IMR-90 (cell line): ENCODE results near the gene UBALD1. TPM values are rescaled to one million over a fixed set of nuclear protein-coding genes. Genes with fewer than 3 reads are reported as not detected.
A peak's percentile ranks its signal among the peaks of the same experiment; 100 is the strongest.

Experiments used
- ATAC-seq: fragments of 200-7000 bp; cut with Tn5 transposase; 2 replicates; pipeline ENCODE4 v1.9.1; 2020; ENCODE audit warnings: low read depth, mild to moderate bottlenecking, moderate library complexity
- BruUV-seq: library from RNA; stranded (reverse); fragments of 400-500 nt; replicated peaks from 2 replicates; lab custom pipeline; 2021; lab: Mats Ljungman, UMichigan
- CTCF ChIA-PET: fragments of 300-600 bp; formaldehyde crosslinking; extraction: SDS; loops from one replicate; lab custom pipeline; 2021; ENCODE audit warnings: antibody characterized with exemption; lab: Yijun Ruan, JAX
- POLR2A ChIA-PET: fragments of 300-600 bp; sonication (Branson Sonifier 250); formaldehyde crosslinking; loops from one replicate; lab custom pipeline; 2022; ENCODE audit warnings: antibody characterized with exemption; ENCODE audit not compliant: unreplicated experiment; lab: Charles Lee
- DNase-seq: peaks from one replicate; pipeline ENCODE4 v3.0.0; 2013
- H2AFZ ChIP-seq: replicated peaks from 2 replicates; pipeline ENCODE3; 2013; ENCODE audit warnings: low read length, mild to moderate bottlenecking; ENCODE audit not compliant: poor library complexity
- H2AK5ac ChIP-seq: 2 replicates; pipeline ENCODE4 v1.6.1; 2013; ENCODE audit warnings: low read depth, low read length, inconsistent platforms
- H2AK9ac ChIP-seq: replicated peaks from 2 replicates; pipeline ENCODE3; 2013; ENCODE audit warnings: mild to moderate bottlenecking, low read depth, low read length, moderate library complexity; ENCODE audit not compliant: poor library complexity
- H2BK120ac ChIP-seq: 2 replicates; pipeline ENCODE4 v1.6.1; 2013; ENCODE audit warnings: low read depth, low read length, inconsistent platforms
- H2BK15ac ChIP-seq: 3 replicates; pipeline ENCODE4 v1.6.1; 2013; ENCODE audit warnings: low read depth, low read length, inconsistent platforms
- H2BK20ac ChIP-seq: 2 replicates; pipeline ENCODE4 v1.6.1; 2013; ENCODE audit warnings: low read depth, mild to moderate bottlenecking, inconsistent platforms, low read length, moderate library complexity
- H2BK5ac ChIP-seq: 2 replicates; pipeline ENCODE4 v1.6.1; 2013; ENCODE audit warnings: mild to moderate bottlenecking, low read depth, low read length, inconsistent platforms; ENCODE audit not compliant: poor library complexity, severe bottlenecking
- H3K14ac ChIP-seq: replicated peaks from 2 replicates; pipeline ENCODE4 v1.6.1; 2013; ENCODE audit warnings: low read depth, low read length, inconsistent platforms
- H3K18ac ChIP-seq: 2 replicates; pipeline ENCODE4 v1.6.1; 2013; ENCODE audit warnings: low read depth, low read length, control low read depth
- H3K23ac ChIP-seq: 2 replicates; pipeline ENCODE4 v1.6.1; 2013; ENCODE audit warnings: low read depth, low read length, inconsistent platforms
- H3K27ac ChIP-seq: 2 replicates; pipeline ENCODE4 v1.5.1; 2013; ENCODE audit warnings: mild to moderate bottlenecking, control low read depth, low read length; ENCODE audit not compliant: insufficient read depth
- H3K27me3 ChIP-seq: 2 replicates; pipeline ENCODE4 v1.6.1; 2013; ENCODE audit warnings: low read length; ENCODE audit not compliant: control insufficient read depth, insufficient read depth
- H3K36me3 ChIP-seq: 2 replicates; pipeline ENCODE4 v1.6.1; 2013; ENCODE audit warnings: low read length, mixed read lengths; ENCODE audit not compliant: control insufficient read depth, insufficient read depth
- H3K4ac ChIP-seq: 2 replicates; pipeline ENCODE4 v1.6.1; 2013; ENCODE audit warnings: low read depth, low read length, inconsistent platforms
- H3K4me1 ChIP-seq: 2 replicates; pipeline ENCODE4 v1.6.1; 2013; ENCODE audit warnings: low read length, mixed read lengths; ENCODE audit not compliant: control insufficient read depth, insufficient read depth
- H3K4me2 ChIP-seq: 2 replicates; pipeline ENCODE4 v1.6.1; 2013; ENCODE audit warnings: low read depth, mild to moderate bottlenecking, control low read depth, low read length, moderate library complexity
- H3K4me3 ChIP-seq: 2 replicates; pipeline ENCODE4 v1.5.1; 2013; ENCODE audit warnings: low read depth, mild to moderate bottlenecking, control low read depth, low read length, moderate library complexity; ENCODE audit not compliant: insufficient read depth
- H3K56ac ChIP-seq: 2 replicates; pipeline ENCODE4 v1.6.1; 2013; ENCODE audit warnings: low read length, inconsistent platforms; ENCODE audit not compliant: insufficient read depth; ENCODE audit errors: extremely low read depth
- H3K79me1 ChIP-seq, 2 experiments: 2 replicates each; pipeline ENCODE4 v1.6.1; 2013; ENCODE audit warnings: low read length in 2 of 2, inconsistent platforms in 1 of 2, low read depth in 1 of 2
- H3K9ac ChIP-seq: 2 replicates; pipeline ENCODE4 v1.6.1; 2013; ENCODE audit warnings: low read depth, low read length, control low read depth
- H3K9me1 ChIP-seq: 2 replicates; pipeline ENCODE4 v1.6.1; 2013; ENCODE audit warnings: low read length, inconsistent platforms; ENCODE audit not compliant: insufficient read depth
- H3K9me3 ChIP-seq: 2 replicates; pipeline ENCODE4 v1.6.1; 2013; ENCODE audit warnings: low read length; ENCODE audit not compliant: control insufficient read depth, insufficient read depth
- H4K20me1 ChIP-seq: 2 replicates; pipeline ENCODE4 v1.6.1; 2013; ENCODE audit warnings: low read length, inconsistent platforms; ENCODE audit not compliant: insufficient read depth
- H4K5ac ChIP-seq: 2 replicates; pipeline ENCODE4 v1.6.1; 2013; ENCODE audit warnings: mild to moderate bottlenecking, low read depth, low read length, control low read depth
- H4K8ac ChIP-seq, 2 experiments: 2 replicates each; pipeline ENCODE4 v1.6.1; 2013; ENCODE audit warnings: low read depth in 2 of 2, low read length in 2 of 2, control low read depth in 1 of 2, inconsistent platforms in 1 of 2
- H4K91ac ChIP-seq: 2 replicates; pipeline ENCODE4 v1.6.1; 2013; ENCODE audit warnings: low read depth, low read length, inconsistent platforms; ENCODE audit not compliant: insufficient read depth
- BHLHE40 ChIP-seq: fragments of 150-350 bp; IDR thresholded peaks from 2 replicates; pipeline ENCODE4 v1.6.1; 2016; ENCODE audit warnings: mild to moderate bottlenecking, low read depth, low read length
- CHD1 ChIP-seq: IDR thresholded peaks from 2 replicates; pipeline ENCODE4 v1.6.1; 2012; ENCODE audit warnings: low read depth, low read length, improper control_type of control experiment
- CTCF ChIP-seq: conservative IDR thresholded peaks from 2 replicates; pipeline ENCODE4 v1.5.1; 2012; ENCODE audit warnings: mild to moderate bottlenecking, low read depth, low read length, improper control_type of control experiment
- ELK1 ChIP-seq: fragments of 150-350 bp; IDR thresholded peaks from 2 replicates; pipeline ENCODE4 v1.6.1; 2016; ENCODE audit warnings: low read depth, mild to moderate bottlenecking, low read length, moderate library complexity, borderline replicate concordance
- MAFK ChIP-seq: IDR thresholded peaks from 2 replicates; pipeline ENCODE4 v1.6.1; 2012; ENCODE audit warnings: low read depth, low read length, improper control_type of control experiment
- MXI1 ChIP-seq: IDR thresholded peaks from 2 replicates; pipeline ENCODE4 v1.6.1; 2012; ENCODE audit warnings: low read depth, mild to moderate bottlenecking, low read length, moderate library complexity, borderline replicate concordance
- NFE2L2 ChIP-seq: fragments of 150-350 bp; IDR thresholded peaks from 2 replicates; pipeline ENCODE4 v1.6.1; 2016; ENCODE audit warnings: low read depth, mild to moderate bottlenecking, low read length
- POLR2A ChIP-seq: IDR thresholded peaks from 2 replicates; pipeline ENCODE4 v1.6.1; 2012; ENCODE audit warnings: mild to moderate bottlenecking, low read depth, low read length
- RAD21 ChIP-seq: IDR thresholded peaks from 2 replicates; pipeline ENCODE4 v1.6.1; 2012; ENCODE audit warnings: low read length, improper control_type of control experiment
- SMC3 ChIP-seq: fragments of 150-350 bp; IDR thresholded peaks from 2 replicates; pipeline ENCODE4 v1.6.1; 2016; ENCODE audit warnings: low read depth, mild to moderate bottlenecking, antibody characterized with exemption, low read length, moderate library complexity
- USF2 ChIP-seq: fragments of 150-350 bp; IDR thresholded peaks from 2 replicates; pipeline ENCODE4 v1.6.1; 2017; ENCODE audit warnings: mild to moderate bottlenecking, antibody characterized with exemption, low read length, low read depth
- WGBS, 2 experiments: methylation state at CpG; one replicate each; pipeline versions ENCODE4 v1.1.5 to v1.1.7; 2013; ENCODE audit warnings: missing lambda C conversion rate in 2 of 2; ENCODE audit not compliant: insufficient read length in 1 of 2; ENCODE audit errors: extremely low coverage in 2 of 2; 5-methylcytosine and 5-hydroxymethylcytosine counted together
- dilution Hi-C: fragments of 300-500 bp; cut with HindIII; formaldehyde crosslinking; loops from one replicate; pipeline ENCODE4 v1.14.3; 2018; ENCODE audit warnings: low sequenced_read_pairs; ENCODE audit not compliant: unreplicated experiment
- in situ Hi-C: fragments of 300-500 bp; cut with MboI; formaldehyde crosslinking; loops from 3 replicates; pipeline ENCODE4 v1.14.3; 2019; ENCODE audit warnings: low sequenced_read_pairs, inconsistent platforms, mixed read lengths
- intact Hi-C: fragments of 100-400 bp; cut with micrococcal nuclease; formaldehyde crosslinking; loops from 2 replicates; pipeline ENCODE4 v1.10.0; 2022
- polyA plus RNA-seq, 3 experiments: library from polyadenylated mRNA; depleted of rRNA; stranded (reverse); fragments of >200 nt; gene quantifications; 2 replicates each; pipeline ENCODE4 v1.2.3, GENCODE V29; 2012; ENCODE audit warnings: low replicate concordance in 1 of 3
- total RNA-seq: library from RNA; depleted of rRNA; stranded (reverse); fragments of >200 nt; gene quantifications from 2 replicates; pipeline ENCODE4 v1.2.3, GENCODE V29; 2012

UBALD1 gene
- total and polyA plus RNA-seq, 2 of the 4 experiments (the other 2 are of a cell fraction) = 1.3 to 14.5 TPM

GRCh38 chr16:4648917-4649316 is 34.2 kb upstream of the UBALD1 start:
- H3K36me3 ChIP-seq = peaks cover 36% of the 10 kb centered on the region
- POLR2A ChIA-PET = no interaction called here
- H3K23ac ChIP-seq = no peak overlapping the region
- H3K56ac ChIP-seq = no peak overlapping the region
- H3K9me1 ChIP-seq = no peaks in the 10 kb centered on the region
- dilution Hi-C loops (no loop called here), intact Hi-C loops (no loop called here), in situ Hi-C loops (no loop called here)
- BruUV-seq = no TSS peak
- no peak overlapping the region for H4K8ac ChIP-seq
- H3K27ac ChIP-seq = no peak overlapping the region
- no peaks in the 10 kb centered on the region for H3K4me1 ChIP-seq
- H2AK9ac ChIP-seq = no peak overlapping the region
- 84% methylated on average over 5 of the region's 13 CpGs; no CpG with 5 or more reads in 1 of the 2 experiments for WGBS, 2 experiments
- H3K4me2 ChIP-seq = no peak overlapping the region
- H3K14ac ChIP-seq = no peak overlapping the region
- no peak overlapping the region for H2BK120ac ChIP-seq
- no peak overlapping the region for H2BK15ac ChIP-seq
- no peak overlapping the region for H4K5ac ChIP-seq
- H2AK5ac ChIP-seq = no peak overlapping the region
- no peaks in the 10 kb centered on the region for H3K9me3 ChIP-seq
- no peak for TF ChIP-seq ELK1
- no peak for TF ChIP-seq MXI1
- TF ChIP-seq NFE2L2 = no peak
- no peak for TF ChIP-seq USF2
- no peak for TF ChIP-seq RAD21
- no peak for TF ChIP-seq POLR2A
- no peak for TF ChIP-seq CTCF
- no peak for TF ChIP-seq SMC3
- TF ChIP-seq MAFK = no peak
- TF ChIP-seq BHLHE40 = no peak
- no peak for TF ChIP-seq CHD1
- H2AFZ ChIP-seq = peak overlapping the region; percentile 51
- peaks cover 15 to 50% of the 10 kb centered on the region in 2 experiments for H3K79me1 ChIP-seq
- H2BK20ac ChIP-seq = no peak overlapping the region
- CTCF ChIA-PET = no interaction called here
- H3K18ac ChIP-seq = no peak overlapping the region
- H3K9ac ChIP-seq = no peak overlapping the region
- H4K91ac ChIP-seq = no peak overlapping the region
- ATAC-seq (no peak), DNase-seq (no peak)
- no peak overlapping the region for H2BK5ac ChIP-seq
- H4K20me1 ChIP-seq = peaks cover 52% of the 10 kb centered on the region
- H3K4ac ChIP-seq = no peak overlapping the region
- H3K4me3 ChIP-seq = no peak overlapping the region
- H3K27me3 ChIP-seq = no peaks in the 10 kb centered on the region
